H1 (cell line): ENCODE results near the gene PAK5.

Experiments
- CHD1 ChIP-seq: IDR thresholded peaks from 2 replicates; pipeline ENCODE4 v1.6.1; 2012; ENCODE audit warnings: low read depth, low read length, improper control_type of control experiment
- CTCF ChIP-seq, 3 experiments: IDR thresholded peaks; 1 replicate in 2 of 3; 2 replicates in 1 of 3; pipeline versions ENCODE4 v1.5.1 to v1.6.1; 2011; ENCODE audit warnings: low read length in 3 of 3, mild to moderate bottlenecking in 3 of 3, inconsistent platforms in 2 of 3, low read depth in 1 of 3, moderate library complexity in 1 of 3; ENCODE audit not compliant: insufficient read depth in 1 of 3; ENCODE audit errors: control extremely low read depth in 1 of 3
- EP300 ChIP-seq, 2 experiments: IDR thresholded peaks; 1 replicate in 1 of 2; 2 replicates in 1 of 2; pipeline ENCODE4 v1.6.1; 2011 to 2012; ENCODE audit warnings: low read depth in 2 of 2, low read length in 2 of 2, mild to moderate bottlenecking in 2 of 2, borderline replicate concordance in 1 of 2, inconsistent platforms in 1 of 2, moderate library complexity in 1 of 2
- EZH2 ChIP-seq: fragments of 200-600 bp; sonication (generic); IDR thresholded peaks from 2 replicates; pipeline ENCODE4 v1.7.1; 2012; ENCODE audit warnings: low read depth, mild to moderate bottlenecking, moderate library complexity, low read length, inconsistent platforms; ENCODE audit not compliant: severe bottlenecking
- JUND ChIP-seq: IDR thresholded peaks from 2 replicates; pipeline ENCODE4 v1.6.1; 2011; ENCODE audit warnings: mild to moderate bottlenecking, improper control_type of control experiment, low read length
- KDM5A ChIP-seq: fragments of 200-600 bp; IDR thresholded peaks from 2 replicates; pipeline ENCODE4 v1.7.1; 2012; ENCODE audit warnings: mild to moderate bottlenecking, low read length, inconsistent platforms, mixed read lengths
- MAFK ChIP-seq: IDR thresholded peaks from 2 replicates; pipeline ENCODE4 v1.6.1; 2012; ENCODE audit warnings: low read depth, mild to moderate bottlenecking, improper control_type of control experiment, low read length
- RBBP5 ChIP-seq: IDR thresholded peaks from 2 replicates; pipeline ENCODE4 v1.7.1; 2012; ENCODE audit warnings: low read depth, mild to moderate bottlenecking, inconsistent platforms, low read length, moderate library complexity, borderline replicate concordance

GRCh38 chr20:9574181-9574580, 264.7 kb downstream of the PAK5 start:
- no peak for TF ChIP-seq CHD1
- TF ChIP-seq EZH2, result no peak
- no peak for TF ChIP-seq RBBP5
- TF ChIP-seq EP300 (IDR thresholded peaks at IDR 0.05; ENCODE audit: borderline replicate concordance in 1 of 2, low read depth in 2 of 2, low read length in 2 of 2), result no peak
- TF ChIP-seq JUND, result no peak
- no peak for TF ChIP-seq MAFK
- no peak for TF ChIP-seq KDM5A
- TF ChIP-seq CTCF (IDR thresholded peaks at IDR 0.05; ENCODE audit: control extremely low read depth in 1 of 3, insufficient read depth in 1 of 3, low read depth in 1 of 3, low read length in 3 of 3), result no peak
